GM21723 (cell line): ENCODE measurements around the gene KLHL12.

ENCODE experiments used
- ATAC-seq: cut with Tn5 transposase; IDR thresholded peaks from one replicate; pipeline ENCODE4 v1.9.1; 2021; ENCODE audit warnings: mild to moderate bottlenecking, moderate library complexity; ENCODE audit not compliant: unreplicated experiment

Gene KLHL12

GRCh38 chr1:202888531-202889360, 38.3 kb downstream of the KLHL12 start, which contains the start of gene RABIF:
Gene RABIF, minus strand, starts transcription at chr1:202889149. Its CDS starts 51 bp downstream, at chr1:202889098.
- ATAC-seq = peak; percentile 92

GRCh38 chr1:202888221-202888530, 38.9 kb downstream of the KLHL12 start:
- ATAC-seq = no peak

- ATAC-seq = no peak
These were observed 46.0 kb downstream of the KLHL12 start for GRCh38 chr1:202880961-202881460.

GRCh38 chr1:202880062-202880461, 47.0 kb downstream of the KLHL12 start:
- ATAC-seq = no peak

GRCh38 chr1:202879128-202879527, 47.9 kb downstream of the KLHL12 start:
- ATAC-seq = no peak

GRCh38 chr1:202873026-202873425, 54.0 kb downstream of the KLHL12 start:
- no peak for ATAC-seq

- no peak for ATAC-seq
These were observed 55.7 kb downstream of the KLHL12 start for GRCh38 chr1:202871367-202871766.

- ATAC-seq = no peak
These were observed 64.1 kb downstream of the KLHL12 start for GRCh38 chr1:202862679-202863560.

GRCh38 chr1:202861420-202862132, 65.5 kb downstream of the KLHL12 start:
- ATAC-seq = peak; percentile 84

GRCh38 chr1:202860744-202861419, 66.2 kb downstream of the KLHL12 start:
- peak; percentile 23 for ATAC-seq

- no peak for ATAC-seq
These were observed 68.1 kb downstream of the KLHL12 start for GRCh38 chr1:202858789-202859414.

GRCh38 chr1:202858331-202858730, 68.7 kb downstream of the KLHL12 start:
- no peak for ATAC-seq

GRCh38 chr1:202857136-202857610, 69.9 kb downstream of the KLHL12 start:
- ATAC-seq = no peak

GRCh38 chr1:202856014-202856413, 71.0 kb downstream of the KLHL12 start:
- no peak for ATAC-seq

GRCh38 chr1:202854787-202855186, 72.2 kb downstream of the KLHL12 start:
- ATAC-seq = no peak

GRCh38 chr1:202852163-202852904, 74.7 kb downstream of the KLHL12 start:
- no peak for ATAC-seq

GRCh38 chr1:202850593-202851362, 76.3 kb downstream of the KLHL12 start:
- ATAC-seq = no peak

- peak; percentile 96 for ATAC-seq
These were observed 78.9 kb downstream of the KLHL12 start for GRCh38 chr1:202848191-202848542.

GRCh38 chr1:202844935-202845334, 82.1 kb downstream of the KLHL12 start:
- no peak for ATAC-seq
